ENCODE measurements around the gene MEG3. TPM values are rescaled to one million over a fixed set of nuclear protein-coding genes. Genes with fewer than 3 reads are reported as not detected.

The MEG3 gene
- total RNA-seq, 4 donors from 2014 or later: 5.0 to 28.9 (median 10.2) TPM

DNA sequence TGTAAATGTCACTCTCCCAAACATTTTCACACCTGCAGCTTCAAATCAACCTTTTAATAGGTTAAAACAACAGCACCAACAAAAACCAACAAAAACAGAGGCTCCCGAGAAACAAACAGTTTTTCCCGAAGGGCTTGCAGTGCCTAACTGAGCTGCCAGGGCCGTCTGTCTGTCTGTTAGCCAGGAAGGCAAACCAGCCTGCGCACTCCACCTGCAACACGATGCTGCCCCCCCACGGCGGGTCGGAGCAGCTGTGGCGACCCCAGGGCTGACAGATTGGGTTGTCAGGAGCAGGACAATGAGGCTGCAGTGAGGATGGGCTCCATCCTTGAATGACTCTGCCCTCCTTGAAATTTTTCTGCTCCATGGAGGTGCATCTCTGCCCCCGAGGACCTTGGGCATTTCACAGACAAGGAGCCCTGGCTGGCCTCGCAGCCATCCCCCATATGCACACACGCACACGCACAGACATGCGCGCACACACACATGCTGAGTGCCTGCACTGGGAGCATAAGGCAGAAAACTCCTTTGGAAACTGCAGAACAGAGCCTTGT, 75.0 kb downstream of the MEG3 start:
- Histone ChIP-seq H3K4me3 (no peak overlapping the region), H3K9me3 (no peaks in the 10 kb centered on the region), H3K36me3 (no peaks in the 10 kb centered on the region), H3K27ac (no peak overlapping the region), H3K4me1 (peaks cover 14% of the 10 kb centered on the region), H3K27me3 (peaks cover 82% of the 10 kb centered on the region)
- WGBS: 44% methylated on average over 15 of the region's 15 CpGs
- TF ChIP-seq POLR2AphosphoS5 (IDR thresholded peaks at IDR 0.05) (no peak), POLR2A (IDR thresholded peaks at IDR 0.05) (no peak), EP300 (IDR thresholded peaks at IDR 0.05) (no peak)
- TF ChIP-seq, protein P1, sequence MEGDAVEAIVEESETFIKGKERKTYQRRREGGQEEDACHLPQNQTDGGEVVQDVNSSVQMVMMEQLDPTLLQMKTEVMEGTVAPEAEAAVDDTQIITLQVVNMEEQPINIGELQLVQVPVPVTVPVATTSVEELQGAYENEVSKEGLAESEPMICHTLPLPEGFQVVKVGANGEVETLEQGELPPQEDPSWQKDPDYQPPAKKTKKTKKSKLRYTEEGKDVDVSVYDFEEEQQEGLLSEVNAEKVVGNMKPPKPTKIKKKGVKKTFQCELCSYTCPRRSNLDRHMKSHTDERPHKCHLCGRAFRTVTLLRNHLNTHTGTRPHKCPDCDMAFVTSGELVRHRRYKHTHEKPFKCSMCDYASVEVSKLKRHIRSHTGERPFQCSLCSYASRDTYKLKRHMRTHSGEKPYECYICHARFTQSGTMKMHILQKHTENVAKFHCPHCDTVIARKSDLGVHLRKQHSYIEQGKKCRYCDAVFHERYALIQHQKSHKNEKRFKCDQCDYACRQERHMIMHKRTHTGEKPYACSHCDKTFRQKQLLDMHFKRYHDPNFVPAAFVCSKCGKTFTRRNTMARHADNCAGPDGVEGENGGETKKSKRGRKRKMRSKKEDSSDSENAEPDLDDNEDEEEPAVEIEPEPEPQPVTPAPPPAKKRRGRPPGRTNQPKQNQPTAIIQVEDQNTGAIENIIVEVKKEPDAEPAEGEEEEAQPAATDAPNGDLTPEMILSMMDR (IDR thresholded peaks at IDR 0.05): no peak
- peak in 1 of 2 donors; percentile 55 for DNase-seq (ENCODE audit: low spot score in 2 of 2)

DNA sequence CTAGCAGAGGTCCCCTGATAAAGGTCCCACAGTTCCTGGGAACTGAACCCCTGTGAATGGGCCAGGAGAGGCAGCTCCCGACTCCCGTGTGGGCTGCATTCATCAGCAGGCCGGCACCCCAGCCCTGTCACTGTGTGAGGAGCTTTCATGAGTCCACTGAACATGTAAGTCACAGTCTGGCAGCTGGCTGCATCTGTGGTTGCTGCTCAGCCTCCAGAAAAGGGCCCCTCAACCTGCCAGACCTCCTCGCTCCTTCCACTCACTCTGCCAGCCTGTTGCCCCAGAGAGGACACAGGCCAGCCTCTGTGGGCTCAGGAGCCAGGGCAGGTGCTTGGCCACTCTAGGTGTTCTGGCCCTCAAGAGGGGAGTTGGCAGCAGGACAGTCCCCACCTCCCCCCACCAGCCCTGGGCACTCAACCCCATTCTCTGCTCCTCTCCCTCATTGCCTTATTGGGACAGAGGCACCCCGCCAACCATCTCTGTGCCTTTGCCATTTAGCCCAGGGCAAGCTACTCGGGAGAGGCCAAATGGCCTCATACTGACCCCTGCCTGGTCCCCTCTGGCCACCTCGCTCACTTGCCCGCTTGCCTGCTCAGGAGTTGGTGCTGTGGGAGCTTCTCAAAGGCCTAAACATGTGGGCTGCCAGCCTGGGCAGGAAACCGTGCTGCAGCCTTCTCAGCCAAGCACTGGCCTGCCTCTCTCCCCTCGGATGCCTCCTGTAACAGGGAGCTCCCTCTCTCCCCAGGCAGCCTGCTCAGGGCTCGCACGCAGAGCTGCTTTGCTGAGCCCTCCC, 75.7 kb downstream of the MEG3 start:
- TF ChIP-seq POLR2AphosphoS5 (IDR thresholded peaks at IDR 0.05) (no peak), POLR2A (IDR thresholded peaks at IDR 0.05) (no peak), EP300 (IDR thresholded peaks at IDR 0.05) (no peak)
- TF ChIP-seq, protein P1 (IDR thresholded peaks at IDR 0.05): no peak
- no peaks in the 10 kb centered on the region for H3K9me3 ChIP-seq
- DNase-seq (ENCODE audit: low spot score in 2 of 2): peak; percentile 49 to 73
- no peak overlapping the region for H3K27ac ChIP-seq
- H3K4me3 ChIP-seq: no peak overlapping the region
- 80% methylated on average over 11 of the region's 12 CpGs for WGBS
- peaks cover 79% of the 10 kb centered on the region for H3K27me3 ChIP-seq
- peaks cover 14% of the 10 kb centered on the region for H3K4me1 ChIP-seq
- H3K36me3 ChIP-seq: no peaks in the 10 kb centered on the region

DNA sequence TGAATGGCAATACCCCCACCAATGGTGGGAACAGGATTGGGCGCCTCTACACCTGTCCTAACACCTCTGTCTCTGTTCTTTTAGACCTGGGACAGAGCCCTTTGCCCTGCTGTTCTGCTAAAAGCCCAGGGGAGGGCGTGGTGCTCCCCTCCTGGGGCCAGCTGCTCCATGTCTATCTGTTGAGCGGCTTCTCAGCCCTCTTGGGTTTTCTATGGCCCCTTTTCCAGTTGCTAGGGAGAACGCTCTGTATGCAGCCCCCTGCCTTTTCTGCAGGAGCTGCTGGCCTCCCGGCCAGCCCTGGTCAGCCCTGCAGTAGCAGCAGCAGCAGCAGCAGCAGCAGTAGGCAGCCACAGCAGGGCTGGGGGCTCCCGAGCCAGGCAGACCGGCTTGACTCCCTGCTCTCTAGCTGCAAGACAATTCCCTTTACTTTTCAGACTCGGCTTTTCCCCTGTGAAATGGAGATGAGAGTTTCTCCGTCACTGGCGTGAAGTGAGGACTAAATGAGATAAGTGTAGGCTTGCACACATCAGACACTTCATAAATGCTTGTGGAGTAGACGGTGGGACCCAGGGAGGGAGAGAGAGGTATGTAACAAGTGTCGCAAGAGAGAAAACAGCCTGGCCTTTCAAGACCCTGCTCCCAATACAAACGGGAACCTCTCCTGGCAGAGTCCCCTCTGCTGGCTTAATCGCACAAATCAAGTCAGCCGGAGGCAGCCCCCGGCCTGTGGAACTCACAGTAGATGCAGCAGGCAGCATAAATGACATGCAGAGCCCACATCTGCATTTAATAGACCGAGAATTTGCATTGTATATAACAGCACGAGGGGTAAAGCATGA, 76.6 kb downstream of the MEG3 start:
- H3K4me3 ChIP-seq: no peak overlapping the region
- WGBS: 79% methylated on average over 18 of the region's 18 CpGs
- H3K27me3 ChIP-seq: peaks cover 82% of the 10 kb centered on the region
- no peak for DNase-seq (ENCODE audit: low spot score in 2 of 2)
- TF ChIP-seq EP300 (IDR thresholded peaks at IDR 0.05): no peak
- no peak for TF ChIP-seq POLR2A (IDR thresholded peaks at IDR 0.05)
- TF ChIP-seq POLR2AphosphoS5 (IDR thresholded peaks at IDR 0.05): no peak
- H3K9me3 ChIP-seq: no peaks in the 10 kb centered on the region
- H3K4me1 ChIP-seq: peaks cover 14% of the 10 kb centered on the region
- H3K27ac ChIP-seq: no peak overlapping the region
- H3K36me3 ChIP-seq: no peaks in the 10 kb centered on the region

DNA sequence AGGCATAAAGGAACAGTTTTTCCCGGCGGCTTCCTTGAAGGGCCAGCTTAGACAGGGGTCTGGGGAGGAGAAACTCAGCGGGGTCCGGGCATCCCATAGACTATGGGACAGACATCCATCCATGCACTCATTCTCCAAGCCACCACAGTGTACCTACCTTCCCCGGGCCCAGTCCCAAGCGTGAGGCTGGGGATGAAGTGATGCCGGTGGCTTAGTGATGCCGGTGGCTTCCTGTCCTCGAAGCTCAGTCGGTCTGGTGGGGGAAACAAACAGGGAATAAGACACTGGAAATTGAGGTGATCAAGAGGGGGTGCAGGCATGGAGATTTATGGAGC, 77.2 kb downstream of the MEG3 start:
- Histone ChIP-seq H3K27ac (no peak overlapping the region), H3K4me3 (no peak overlapping the region), H3K27me3 (peaks cover 82% of the 10 kb centered on the region), H3K36me3 (no peaks in the 10 kb centered on the region), H3K9me3 (no peaks in the 10 kb centered on the region), H3K4me1 (peaks cover 14% of the 10 kb centered on the region)
- DNase-seq (ENCODE audit: low spot score in 2 of 2): no peak
- TF ChIP-seq EP300 (IDR thresholded peaks at IDR 0.05) (no peak), POLR2A (IDR thresholded peaks at IDR 0.05) (no peak), POLR2AphosphoS5 (IDR thresholded peaks at IDR 0.05) (no peak)
- TF ChIP-seq, protein P1 (IDR thresholded peaks at IDR 0.05): no peak
- 89% methylated on average over 9 of the region's 10 CpGs for WGBS

DNA sequence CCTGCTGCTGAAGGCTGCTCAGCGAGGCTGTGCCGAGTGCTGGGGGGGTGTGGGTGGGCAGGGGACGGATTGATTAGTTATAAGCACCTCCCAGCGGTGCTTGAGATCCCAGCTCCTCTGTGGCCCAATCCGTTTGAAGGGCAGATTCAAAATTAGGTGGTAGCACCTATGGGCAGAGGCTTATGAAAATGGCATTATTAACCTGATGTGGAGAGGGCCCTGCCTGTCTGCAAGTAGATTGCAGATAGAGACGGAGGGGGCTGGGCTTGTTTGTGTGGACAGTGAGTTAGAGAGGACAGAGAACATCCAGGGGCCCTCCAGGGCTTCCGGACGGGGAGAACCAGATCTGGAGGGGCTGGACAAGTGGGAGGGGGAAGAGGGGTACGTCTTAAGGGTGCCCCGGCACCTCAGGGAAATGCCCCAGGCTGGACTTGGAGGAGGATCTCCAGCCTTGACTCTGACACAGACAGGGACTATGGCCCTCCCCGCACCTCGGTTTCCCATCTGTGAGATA, 77.8 kb downstream of the MEG3 start, which contains the start of gene RTL1:
Gene RTL1 (minus strand): TSS at position 51 of the 514 bp plus-strand sequence. CDS start 18,934 bp downstream, outside the sequence.
- no peak within 1 kb of the TSS for H3K27ac ChIP-seq
- WGBS: 76% methylated on average over 11 of the region's 12 CpGs
- TF ChIP-seq EP300 (IDR thresholded peaks at IDR 0.05) (no peak), POLR2A (IDR thresholded peaks at IDR 0.05) (no peak), POLR2AphosphoS5 (IDR thresholded peaks at IDR 0.05) (no peak)
- TF ChIP-seq, protein P1 (IDR thresholded peaks at IDR 0.05): no peak
- no peaks in the 10 kb centered on the region for H3K9me3 ChIP-seq
- DNase-seq (ENCODE audit: low spot score in 2 of 2): peak in 1 of 2 donors; percentile 31
- H3K4me1 ChIP-seq: peaks cover 14% of the 10 kb centered on the region
- no peaks in the 10 kb centered on the region for H3K36me3 ChIP-seq
- H3K27me3 ChIP-seq: peaks cover 78% of the 10 kb centered on the region
- H3K4me3 ChIP-seq: no peak within 1 kb of the TSS

All from suprapubic skin (tissue), 4 donors.